Measurements from ENCODE around the gene C1GALT1. TPM values are rescaled to one million over a fixed set of nuclear protein-coding genes. Genes with fewer than 3 reads are reported as not detected.
A peak's percentile ranks its signal among the peaks of the same experiment; 100 is the strongest.

The C1GALT1 gene
- total RNA-seq, 1 experiment from 2014 or later: 69.8 TPM

GRCh38 chr7:7237201-7237977 lies 55.0 kb downstream of the C1GALT1 start:
- DNase-seq (ENCODE audit: low read depth): no peak

DNA sequence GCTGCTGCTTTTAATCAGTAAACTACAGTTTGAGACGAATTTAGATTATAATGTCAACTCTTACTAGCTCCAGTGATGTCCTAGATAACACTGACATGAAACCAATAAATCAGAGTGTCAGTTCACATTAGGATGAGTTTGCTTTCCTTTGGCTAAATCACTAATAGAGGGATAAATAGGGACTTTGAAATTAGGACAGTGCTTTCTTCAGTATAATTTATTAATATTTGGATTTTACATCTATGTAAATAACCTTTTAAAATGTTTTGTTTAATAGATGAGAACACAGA lies 55.6 kb downstream of the C1GALT1 start:
- DNase-seq (ENCODE audit: low read depth): no peak

DNA sequence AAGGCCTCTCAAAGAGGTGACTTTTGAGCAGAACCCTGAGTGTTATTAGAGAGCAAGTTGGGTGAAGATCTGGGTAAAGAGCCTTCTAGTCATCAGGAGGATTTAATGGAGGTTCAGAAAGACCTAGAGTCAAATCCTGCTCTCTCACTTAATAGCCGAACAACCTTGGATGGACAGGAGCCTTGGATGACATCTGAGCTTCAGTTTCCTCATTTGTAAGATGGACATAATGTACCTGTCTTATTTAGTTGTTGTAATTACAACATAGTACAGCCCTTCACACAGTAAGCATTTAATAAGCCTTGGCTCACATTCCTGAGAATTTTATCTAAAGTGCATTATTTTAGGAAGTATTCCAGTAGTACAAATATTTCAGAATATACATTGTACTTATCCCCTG lies 57.0 kb downstream of the C1GALT1 start:
- no peak for DNase-seq (ENCODE audit: low read depth)

DNA sequence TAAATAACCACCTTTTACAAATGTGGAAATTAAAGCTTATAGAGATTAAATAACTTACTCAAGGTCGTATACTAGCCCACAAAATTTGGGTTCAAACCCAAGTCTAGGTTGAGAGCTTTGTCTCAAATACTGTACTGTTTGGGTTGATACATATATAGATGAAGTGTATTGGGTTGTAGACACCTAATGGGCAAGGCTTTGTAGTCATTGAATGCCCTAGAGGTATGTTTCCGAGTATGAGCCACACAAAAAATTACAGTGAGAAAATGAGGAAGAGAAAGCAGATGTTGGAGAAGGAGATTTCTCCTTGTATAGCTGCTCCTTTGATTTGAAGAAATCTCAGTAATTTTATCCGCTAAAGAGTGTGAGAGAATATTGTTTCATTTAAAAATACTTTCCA lies 60.6 kb downstream of the C1GALT1 start:
- DNase-seq (ENCODE audit: low read depth): no peak

GRCh38 chr7:7245233-7245632 lies 62.9 kb downstream of the C1GALT1 start:
- DNase-seq (ENCODE audit: low read depth): peak; percentile 58

- no peak for DNase-seq (ENCODE audit: low read depth)
Measured at GRCh38 chr7:7246223-7246622, 63.9 kb downstream of the C1GALT1 start.

DNA sequence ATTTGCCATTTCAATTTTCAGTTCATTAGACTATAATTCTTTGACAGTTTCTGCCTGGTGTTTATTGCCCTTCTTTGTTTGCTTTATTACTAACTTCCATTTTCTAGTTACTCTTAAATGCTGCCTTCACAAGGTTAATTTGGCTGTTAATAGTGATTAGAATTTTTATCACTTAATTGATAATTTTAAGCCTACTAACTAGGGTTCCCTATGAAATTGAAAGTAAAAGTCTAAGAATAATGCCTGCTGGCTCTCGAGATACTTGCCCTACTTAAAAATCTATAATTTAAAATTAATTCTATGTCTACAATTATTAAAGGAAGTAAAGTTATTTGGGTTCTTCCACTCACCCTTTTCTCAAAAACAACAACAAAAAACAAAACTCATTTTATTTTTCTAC lies 65.3 kb downstream of the C1GALT1 start:
- no peak for DNase-seq (ENCODE audit: low read depth)

DNA sequence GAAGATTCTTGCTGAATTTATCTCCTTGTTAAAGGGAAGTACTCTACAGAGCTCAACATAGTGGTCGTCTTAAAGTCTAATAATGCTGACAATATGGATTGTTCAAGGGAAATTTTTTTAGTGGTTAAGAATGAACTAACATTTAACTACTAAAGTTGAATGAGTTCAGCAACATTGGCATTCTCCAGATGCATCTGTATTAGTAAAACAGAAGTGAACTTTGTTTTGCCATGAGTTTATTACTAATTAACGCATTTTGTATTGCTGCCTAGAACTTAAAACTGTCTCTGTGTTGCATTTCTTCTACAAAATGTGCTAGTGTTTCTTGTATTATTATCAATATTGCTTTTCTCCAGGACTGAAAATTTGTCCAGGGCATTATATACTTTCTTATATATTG lies 67.5 kb downstream of the C1GALT1 start:
- DNase-seq (ENCODE audit: low read depth): no peak

DNA sequence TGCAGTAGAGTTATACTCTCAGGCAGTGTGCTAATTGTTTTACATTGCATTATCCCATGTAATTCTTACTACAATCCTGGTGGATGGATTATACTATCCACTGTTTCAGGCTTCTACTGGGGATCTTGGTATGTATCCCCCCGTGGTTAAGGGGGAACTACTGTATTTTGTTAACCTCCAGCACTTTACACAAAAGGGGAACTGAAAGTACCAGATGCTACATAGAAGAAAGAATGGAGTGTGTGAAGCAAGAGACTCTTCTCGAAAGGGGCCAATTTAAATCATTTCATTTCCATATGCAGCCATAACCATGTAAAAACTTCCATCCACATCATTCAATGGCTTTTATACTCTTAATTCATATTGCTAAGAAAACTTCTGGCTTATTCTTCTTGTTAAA lies 69.4 kb downstream of the C1GALT1 start:
- no peak for DNase-seq (ENCODE audit: low read depth)

GRCh38 chr7:7254319-7254718 lies 72.0 kb downstream of the C1GALT1 start:
- DNase-seq (ENCODE audit: low read depth): no peak

- no peak for DNase-seq (ENCODE audit: low read depth)
Measured at GRCh38 chr7:7254908-7255307, 72.6 kb downstream of the C1GALT1 start.

- no peak for DNase-seq (ENCODE audit: low read depth)
Measured at GRCh38 chr7:7256731-7257274, 74.5 kb downstream of the C1GALT1 start.

GRCh38 chr7:7257899-7258692 lies 75.8 kb downstream of the C1GALT1 start:
- DNase-seq (ENCODE audit: low read depth): no peak

DNA sequence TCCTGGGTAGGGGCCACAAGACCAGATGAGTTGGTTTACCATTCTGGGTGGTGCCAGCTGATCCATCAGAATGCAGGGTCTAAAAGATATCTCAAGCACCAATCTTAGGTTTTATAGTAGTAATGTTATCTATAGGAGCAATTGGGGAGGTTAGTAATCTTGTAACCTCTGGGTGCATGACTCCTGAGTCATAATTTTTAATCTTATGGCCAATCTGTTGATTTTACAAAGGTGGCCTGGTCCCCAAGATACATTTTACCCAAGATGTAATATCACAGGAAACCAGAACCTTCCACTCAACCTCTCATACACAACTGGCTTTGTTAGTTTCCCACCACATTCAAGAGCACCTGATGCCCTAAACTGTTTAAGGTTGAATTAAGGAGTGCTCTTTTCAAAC lies 79.5 kb downstream of the C1GALT1 start:
- no peak for DNase-seq (ENCODE audit: low read depth)

DNA sequence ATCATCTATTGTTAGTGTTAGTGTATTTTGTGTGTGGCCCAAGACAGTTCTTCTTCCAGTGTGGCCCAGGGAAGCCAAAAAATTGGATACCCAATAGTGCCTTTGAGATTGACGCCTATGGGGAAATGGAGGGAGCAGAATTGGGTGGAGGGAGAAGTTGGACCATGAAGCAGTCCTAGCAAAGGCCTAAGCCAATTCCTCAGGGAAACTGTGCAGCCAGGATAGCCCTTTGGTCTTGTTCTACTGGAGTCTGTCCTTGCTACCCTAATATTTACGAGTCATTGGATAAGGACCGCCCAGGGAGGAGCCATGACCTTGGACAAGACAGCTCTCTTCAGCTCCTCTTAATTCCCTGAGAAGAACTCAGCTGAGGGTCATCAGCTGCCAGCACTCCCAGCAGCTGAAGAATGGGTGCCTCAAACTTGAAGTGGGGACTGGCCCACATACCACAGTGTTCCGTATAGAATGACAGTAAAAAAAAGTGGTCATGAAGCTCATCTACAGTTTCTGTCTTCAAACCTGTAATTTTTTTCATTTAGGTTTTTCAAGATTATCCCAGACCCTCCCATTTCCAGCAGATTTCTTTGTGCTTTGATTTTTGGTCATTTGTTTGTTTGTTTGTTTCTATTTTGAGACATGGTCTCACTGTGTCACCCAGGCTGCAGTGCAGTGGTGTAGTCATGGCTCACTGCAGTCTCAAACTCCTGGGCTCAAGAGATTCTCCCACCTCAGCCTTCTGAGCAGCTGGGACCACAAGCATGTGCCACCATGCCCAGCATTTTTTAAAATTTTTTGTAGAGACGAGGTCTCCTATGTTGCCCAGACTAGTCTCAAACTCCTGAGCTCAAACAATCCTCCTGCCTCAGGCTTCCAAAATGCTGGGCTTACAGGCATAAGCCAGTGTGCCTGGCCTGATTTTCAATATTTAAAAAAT lies 81.2 kb downstream of the C1GALT1 start:
- DNase-seq (ENCODE audit: low read depth): no peak

- no peak for DNase-seq (ENCODE audit: low read depth)
Measured at GRCh38 chr7:7264306-7265040, 82.1 kb downstream of the C1GALT1 start.

GRCh38 chr7:7265081-7266075 lies 83.0 kb downstream of the C1GALT1 start:
- DNase-seq (ENCODE audit: low read depth): peak; percentile 44

DNA sequence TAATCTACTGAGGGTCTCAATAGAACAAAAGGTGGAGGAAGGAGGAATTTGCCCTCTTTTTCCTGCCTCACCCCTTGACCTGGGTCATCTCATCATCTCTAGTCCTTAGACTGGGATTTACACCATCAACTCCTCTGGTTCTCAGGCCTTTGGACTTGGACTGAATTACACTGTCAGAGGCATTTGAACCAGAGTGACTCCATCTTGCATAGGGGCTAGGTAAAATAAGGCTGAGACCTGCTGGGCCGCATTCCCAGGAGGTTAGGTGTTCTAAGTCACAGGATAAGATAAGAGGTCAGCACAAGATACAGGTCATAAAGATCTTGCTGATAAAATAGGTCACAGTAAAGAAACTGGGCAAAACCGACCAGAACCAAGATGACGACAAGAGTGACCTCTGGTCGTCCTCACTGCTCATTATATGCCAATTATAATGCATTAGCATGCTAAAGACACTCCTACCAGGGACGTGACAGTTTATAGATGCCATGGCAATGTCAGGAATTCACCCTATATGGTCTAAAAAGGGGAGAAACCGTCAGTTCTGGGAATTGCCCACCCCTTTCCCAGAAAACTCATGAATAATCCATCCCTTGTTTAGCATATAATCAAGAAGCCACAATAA lies 84.0 kb downstream of the C1GALT1 start:
- DNase-seq (ENCODE audit: low read depth): no peak

GRCh38 chr7:7271094-7271874 lies 88.9 kb downstream of the C1GALT1 start:
- DNase-seq (ENCODE audit: low read depth): no peak

All from M059J (cell line).